Measurements from ENCODE around the gene COMMD7. TPM values are rescaled to one million over a fixed set of nuclear protein-coding genes. Genes with fewer than 3 reads are reported as not detected.

COMMD7 gene
- total RNA-seq, 2 experiments from 2014 or later = 20.5 to 22.2 TPM

GRCh38 chr20:32672982-32673851, 70.0 kb downstream of the COMMD7 start:
- POLR2A ChIA-PET = interaction anchor here (0.5 to 3.2 kb wide), 20 partner anchors 9 to 228 kb away, joined by 3 to 16 read pairs (median 5); partner anchors contain the start of genes COMMD7 and DNMT3B
- peak overlapping the region; percentile 96 for H3K27ac ChIP-seq (ENCODE audit: low read depth, low read length, poor library complexity, severe bottlenecking)

GRCh38 chr20:32672394-32672981, 70.8 kb downstream of the COMMD7 start:
- Histone ChIP-seq H3K4me3 (ENCODE audit: low read depth, low read length, poor library complexity, severe bottlenecking) (peak overlapping the region; percentile 55), H2AFZ (ENCODE audit: low read length) (peak overlapping the region; percentile 70; the same call in 1 of the 2 replicates), H3K27ac (ENCODE audit: low read depth, low read length, poor library complexity, severe bottlenecking) (peak overlapping the region; percentile 96), H3K36me3 (ENCODE audit: insufficient read depth, low read length) (no peaks in the 10 kb centered on the region), H3K4me1 (ENCODE audit: insufficient read depth, low read length, poor library complexity, severe bottlenecking) (peaks cover 82% of the 10 kb centered on the region), H3K9me3 (ENCODE audit: low read length) (no peaks in the 10 kb centered on the region), H3K4me2 (ENCODE audit: low read length) (peak overlapping the region; percentile 79), H3K79me2 (ENCODE audit: insufficient read depth, low read depth, low read length) (no peaks in the 10 kb centered on the region), H3K9me2 (ENCODE audit: insufficient read depth, low read length) (no peaks in the 10 kb centered on the region), H4K20me1 (ENCODE audit: insufficient read depth, low read length) (no peaks in the 10 kb centered on the region)
- ChIA-PET CTCF (ENCODE audit: unreplicated experiment) (interaction anchor here (0.6 to 3.2 kb wide), 8 partner anchors 9 to 148 kb away, joined by 3 to 57 read pairs (median 4); partner anchors contain the start of gene DNMT3B), POLR2A (interaction anchor here (0.5 to 3.2 kb wide), 21 partner anchors 8 to 1154 kb away, joined by 3 to 16 read pairs (median 5); partner anchors contain the start of genes COMMD7 and DNMT3B)
- intact Hi-C loops (cut with micrococcal nuclease; ENCODE audit: unreplicated experiment) = loop anchor here (5.0 kb wide), 1 partner anchor 90 kb away; the partner anchor contains the start of gene DNMT3B
- DNase-seq (ENCODE audit: low spot score) = peak; percentile 70
- BruUV-seq (replicated peaks) = TSS peak; percentile 83
- TF ChIP-seq, protein P1, sequence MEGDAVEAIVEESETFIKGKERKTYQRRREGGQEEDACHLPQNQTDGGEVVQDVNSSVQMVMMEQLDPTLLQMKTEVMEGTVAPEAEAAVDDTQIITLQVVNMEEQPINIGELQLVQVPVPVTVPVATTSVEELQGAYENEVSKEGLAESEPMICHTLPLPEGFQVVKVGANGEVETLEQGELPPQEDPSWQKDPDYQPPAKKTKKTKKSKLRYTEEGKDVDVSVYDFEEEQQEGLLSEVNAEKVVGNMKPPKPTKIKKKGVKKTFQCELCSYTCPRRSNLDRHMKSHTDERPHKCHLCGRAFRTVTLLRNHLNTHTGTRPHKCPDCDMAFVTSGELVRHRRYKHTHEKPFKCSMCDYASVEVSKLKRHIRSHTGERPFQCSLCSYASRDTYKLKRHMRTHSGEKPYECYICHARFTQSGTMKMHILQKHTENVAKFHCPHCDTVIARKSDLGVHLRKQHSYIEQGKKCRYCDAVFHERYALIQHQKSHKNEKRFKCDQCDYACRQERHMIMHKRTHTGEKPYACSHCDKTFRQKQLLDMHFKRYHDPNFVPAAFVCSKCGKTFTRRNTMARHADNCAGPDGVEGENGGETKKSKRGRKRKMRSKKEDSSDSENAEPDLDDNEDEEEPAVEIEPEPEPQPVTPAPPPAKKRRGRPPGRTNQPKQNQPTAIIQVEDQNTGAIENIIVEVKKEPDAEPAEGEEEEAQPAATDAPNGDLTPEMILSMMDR (conservative IDR thresholded peaks at IDR 0.05; ENCODE audit: low read length) = no peak
- TF ChIP-seq EZH2phosphoT487 (IDR thresholded peaks at IDR 0.05; ENCODE audit: borderline replicate concordance, low read depth, low read length) = no peak

More at GRCh38 chr20:32672982-32673851, 70.0 kb downstream of the COMMD7 start:
- peaks cover 81% of the 10 kb centered on the region for H3K4me1 ChIP-seq (ENCODE audit: insufficient read depth, low read length, poor library complexity, severe bottlenecking)
- intact Hi-C loops (cut with micrococcal nuclease; ENCODE audit: unreplicated experiment) = loop anchor here (1.0 to 5.0 kb wide), 2 partner anchors 69 to 89 kb away; partner anchors contain the start of gene DNMT3B
- H3K9me2 ChIP-seq (ENCODE audit: insufficient read depth, low read length) = no peaks in the 10 kb centered on the region
- peak; percentile 82 for DNase-seq (ENCODE audit: low spot score)
- CTCF ChIA-PET (ENCODE audit: unreplicated experiment) = interaction anchor here (0.5 to 3.2 kb wide), 14 partner anchors 8 to 989 kb away, joined by 3 to 57 read pairs (median 5); partner anchors contain the start of gene DNMT3B
- peak overlapping the region; percentile 70; the same call in 1 of the 2 replicates for H2AFZ ChIP-seq (ENCODE audit: low read length)
- H4K20me1 ChIP-seq (ENCODE audit: insufficient read depth, low read length) = no peaks in the 10 kb centered on the region
- H3K36me3 ChIP-seq (ENCODE audit: insufficient read depth, low read length) = no peaks in the 10 kb centered on the region
- BruUV-seq (replicated peaks) = no TSS peak
- peak overlapping the region; percentile 55 for H3K4me3 ChIP-seq (ENCODE audit: low read depth, low read length, poor library complexity, severe bottlenecking)
- H3K4me2 ChIP-seq (ENCODE audit: low read length) = peak overlapping the region; percentile 79
- no peaks in the 10 kb centered on the region for H3K79me2 ChIP-seq (ENCODE audit: insufficient read depth, low read depth, low read length)
- no peaks in the 10 kb centered on the region for H3K9me3 ChIP-seq (ENCODE audit: low read length)
- no peak for TF ChIP-seq EZH2phosphoT487 (IDR thresholded peaks at IDR 0.05; ENCODE audit: borderline replicate concordance, low read depth, low read length)
- TF ChIP-seq, protein P1 (conservative IDR thresholded peaks at IDR 0.05; ENCODE audit: low read length) = peak; percentile 52
